ENCODE data around the gene ITPR1. TPM values are rescaled to one million over a fixed set of nuclear protein-coding genes. Genes with fewer than 3 reads are reported as not detected.

ITPR1 gene
- total RNA-seq, 1 experiment from 2014 or later = 8.7 TPM

DNA sequence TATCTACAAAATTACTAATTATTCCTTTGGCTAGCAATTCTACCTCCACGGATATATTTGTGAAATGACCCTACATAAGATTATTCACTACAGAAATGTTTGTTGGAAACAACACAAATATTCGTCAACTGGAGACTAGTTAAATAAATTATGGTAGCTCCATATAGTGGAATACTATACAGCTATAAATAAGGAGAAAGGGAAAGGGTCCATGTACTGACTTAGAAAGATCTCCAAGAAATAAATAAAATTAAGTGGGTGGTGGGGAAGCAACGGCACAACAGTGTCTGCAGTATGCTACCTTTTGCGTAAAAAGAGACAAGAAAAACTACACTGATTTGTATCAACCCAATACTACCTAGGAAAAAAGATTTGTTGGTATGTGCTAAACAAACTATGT, 389.4 kb downstream of the ITPR1 start:
- CTCF ChIA-PET = no interaction called here
- no peaks in the 10 kb centered on the region for H3K9me3 ChIP-seq (ENCODE audit: control insufficient read depth, insufficient read depth, low read depth, low read length)
- no peak overlapping the region for H3K27ac ChIP-seq (ENCODE audit: low read length)
- H3K27me3 ChIP-seq (ENCODE audit: control insufficient read depth, insufficient read depth, low read length) = no peaks in the 10 kb centered on the region
- ATAC-seq (no peak), DNase-seq (ENCODE audit: low read depth, low spot score) (no peak)
- intact Hi-C loops (cut with micrococcal nuclease; ENCODE audit: unreplicated experiment) (no loop called here), in situ Hi-C loops (cut with HindIII; ENCODE audit: low pct_unique_long_range_greater_than_20kb, low sequenced_read_pairs) (no loop called here)
- TF ChIP-seq, protein P1, sequence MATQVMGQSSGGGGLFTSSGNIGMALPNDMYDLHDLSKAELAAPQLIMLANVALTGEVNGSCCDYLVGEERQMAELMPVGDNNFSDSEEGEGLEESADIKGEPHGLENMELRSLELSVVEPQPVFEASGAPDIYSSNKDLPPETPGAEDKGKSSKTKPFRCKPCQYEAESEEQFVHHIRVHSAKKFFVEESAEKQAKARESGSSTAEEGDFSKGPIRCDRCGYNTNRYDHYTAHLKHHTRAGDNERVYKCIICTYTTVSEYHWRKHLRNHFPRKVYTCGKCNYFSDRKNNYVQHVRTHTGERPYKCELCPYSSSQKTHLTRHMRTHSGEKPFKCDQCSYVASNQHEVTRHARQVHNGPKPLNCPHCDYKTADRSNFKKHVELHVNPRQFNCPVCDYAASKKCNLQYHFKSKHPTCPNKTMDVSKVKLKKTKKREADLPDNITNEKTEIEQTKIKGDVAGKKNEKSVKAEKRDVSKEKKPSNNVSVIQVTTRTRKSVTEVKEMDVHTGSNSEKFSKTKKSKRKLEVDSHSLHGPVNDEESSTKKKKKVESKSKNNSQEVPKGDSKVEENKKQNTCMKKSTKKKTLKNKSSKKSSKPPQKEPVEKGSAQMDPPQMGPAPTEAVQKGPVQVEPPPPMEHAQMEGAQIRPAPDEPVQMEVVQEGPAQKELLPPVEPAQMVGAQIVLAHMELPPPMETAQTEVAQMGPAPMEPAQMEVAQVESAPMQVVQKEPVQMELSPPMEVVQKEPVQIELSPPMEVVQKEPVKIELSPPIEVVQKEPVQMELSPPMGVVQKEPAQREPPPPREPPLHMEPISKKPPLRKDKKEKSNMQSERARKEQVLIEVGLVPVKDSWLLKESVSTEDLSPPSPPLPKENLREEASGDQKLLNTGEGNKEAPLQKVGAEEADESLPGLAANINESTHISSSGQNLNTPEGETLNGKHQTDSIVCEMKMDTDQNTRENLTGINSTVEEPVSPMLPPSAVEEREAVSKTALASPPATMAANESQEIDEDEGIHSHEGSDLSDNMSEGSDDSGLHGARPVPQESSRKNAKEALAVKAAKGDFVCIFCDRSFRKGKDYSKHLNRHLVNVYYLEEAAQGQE (IDR thresholded peaks at IDR 0.05; ENCODE audit: insufficient read depth in 1 of 2, low read depth in 2 of 2, low read length in 1 of 2) = no peak
- TF ChIP-seq, protein P2, sequence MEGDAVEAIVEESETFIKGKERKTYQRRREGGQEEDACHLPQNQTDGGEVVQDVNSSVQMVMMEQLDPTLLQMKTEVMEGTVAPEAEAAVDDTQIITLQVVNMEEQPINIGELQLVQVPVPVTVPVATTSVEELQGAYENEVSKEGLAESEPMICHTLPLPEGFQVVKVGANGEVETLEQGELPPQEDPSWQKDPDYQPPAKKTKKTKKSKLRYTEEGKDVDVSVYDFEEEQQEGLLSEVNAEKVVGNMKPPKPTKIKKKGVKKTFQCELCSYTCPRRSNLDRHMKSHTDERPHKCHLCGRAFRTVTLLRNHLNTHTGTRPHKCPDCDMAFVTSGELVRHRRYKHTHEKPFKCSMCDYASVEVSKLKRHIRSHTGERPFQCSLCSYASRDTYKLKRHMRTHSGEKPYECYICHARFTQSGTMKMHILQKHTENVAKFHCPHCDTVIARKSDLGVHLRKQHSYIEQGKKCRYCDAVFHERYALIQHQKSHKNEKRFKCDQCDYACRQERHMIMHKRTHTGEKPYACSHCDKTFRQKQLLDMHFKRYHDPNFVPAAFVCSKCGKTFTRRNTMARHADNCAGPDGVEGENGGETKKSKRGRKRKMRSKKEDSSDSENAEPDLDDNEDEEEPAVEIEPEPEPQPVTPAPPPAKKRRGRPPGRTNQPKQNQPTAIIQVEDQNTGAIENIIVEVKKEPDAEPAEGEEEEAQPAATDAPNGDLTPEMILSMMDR (IDR thresholded peaks at IDR 0.05) = no peak
- TF ChIP-seq POLR2AphosphoS5 (IDR thresholded peaks at IDR 0.05; ENCODE audit: low read depth, low read length) = no peak
- no peak for TF ChIP-seq SIN3A (IDR thresholded peaks at IDR 0.05; ENCODE audit: borderline replicate concordance, insufficient read depth, low read depth, low read length)
- TF ChIP-seq TCF7L2 (IDR thresholded peaks at IDR 0.05; ENCODE audit: low read depth, low read length) = no peak
- POLR2A ChIA-PET = no interaction called here
- BruUV-seq (replicated peaks) = no TSS peak
- H3K4me1 ChIP-seq (ENCODE audit: control insufficient read depth, insufficient read depth, low read length) = peaks cover 4% of the 10 kb centered on the region
- no peak overlapping the region for H3K4me3 ChIP-seq (ENCODE audit: low read depth in 2 of 2, low read length in 2 of 2)
- H3K36me3 ChIP-seq (ENCODE audit: control insufficient read depth, insufficient read depth, low read length) = no peaks in the 10 kb centered on the region

DNA sequence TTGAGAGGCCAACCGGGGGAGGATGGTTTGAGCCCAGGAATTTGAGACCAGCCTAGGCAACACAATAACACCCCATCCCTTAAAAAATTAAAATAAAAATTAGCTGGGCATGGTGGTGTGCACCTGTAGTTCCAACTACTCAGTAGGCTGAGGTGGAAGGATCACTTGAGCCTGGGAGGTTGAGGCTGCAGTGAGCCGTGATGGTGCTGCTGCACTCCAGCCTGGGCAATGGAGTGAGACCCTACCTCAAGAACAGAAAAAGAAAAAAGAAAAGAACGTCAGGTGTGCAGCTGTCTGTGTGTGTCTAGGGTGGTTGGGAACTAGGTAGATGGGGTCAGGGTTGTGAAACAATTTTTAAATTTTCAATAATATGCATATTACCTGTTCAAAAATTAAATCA, 389.9 kb downstream of the ITPR1 start:
- H3K4me1 ChIP-seq (ENCODE audit: control insufficient read depth, insufficient read depth, low read length) = peaks cover 4% of the 10 kb centered on the region
- ChIA-PET POLR2A (no interaction called here), CTCF (no interaction called here)
- DNase-seq (ENCODE audit: low read depth, low spot score) = no peak
- no peaks in the 10 kb centered on the region for H3K9me3 ChIP-seq (ENCODE audit: control insufficient read depth, insufficient read depth, low read depth, low read length)
- ATAC-seq = no peak
- no peak overlapping the region for H3K27ac ChIP-seq (ENCODE audit: low read length)
- intact Hi-C loops (cut with micrococcal nuclease; ENCODE audit: unreplicated experiment) (no loop called here), in situ Hi-C loops (cut with HindIII; ENCODE audit: low pct_unique_long_range_greater_than_20kb, low sequenced_read_pairs) (no loop called here)
- no peaks in the 10 kb centered on the region for H3K36me3 ChIP-seq (ENCODE audit: control insufficient read depth, insufficient read depth, low read length)
- H3K27me3 ChIP-seq (ENCODE audit: control insufficient read depth, insufficient read depth, low read length) = no peaks in the 10 kb centered on the region
- no peak overlapping the region for H3K4me3 ChIP-seq (ENCODE audit: low read depth in 2 of 2, low read length in 2 of 2)
- no TSS peak for BruUV-seq (replicated peaks)
- TF ChIP-seq SIN3A (IDR thresholded peaks at IDR 0.05; ENCODE audit: borderline replicate concordance, insufficient read depth, low read depth, low read length) (no peak), TCF7L2 (IDR thresholded peaks at IDR 0.05; ENCODE audit: low read depth, low read length) (no peak), POLR2AphosphoS5 (IDR thresholded peaks at IDR 0.05; ENCODE audit: low read depth, low read length) (no peak)
- TF ChIP-seq, protein P2 (IDR thresholded peaks at IDR 0.05) = no peak
- TF ChIP-seq, protein P1 (IDR thresholded peaks at IDR 0.05; ENCODE audit: insufficient read depth in 1 of 2, low read depth in 2 of 2, low read length in 1 of 2) = no peak

Data from Panc1 (cell line).